Sigmoid colon (tissue), 4 donors: ENCODE data around the gene POU6F2.

Source experiments
- CTCF ChIP-seq, 4 experiments: fragments of 450-650 bp in 3 of 4; fragments of 200-600 bp in 1 of 4; IDR thresholded peaks; one replicate each; pipeline ENCODE4 v1.5.1; 2016 to 2019; ENCODE audit warnings: antibody characterized with exemption in 4 of 4, mild to moderate bottlenecking in 3 of 4, moderate library complexity in 2 of 4
- EP300 ChIP-seq, 4 donors: sonication (generic); formaldehyde crosslinking; IDR thresholded peaks; one replicate each; pipeline ENCODE4 v1.6.1; 2017; ENCODE audit warnings: antibody characterized with exemption in 4 of 4
- POLR2A ChIP-seq, 2 donors: fragments of 450-650 bp; IDR thresholded peaks; one replicate each; pipeline ENCODE4 v1.6.1; 2016; ENCODE audit warnings: antibody characterized with exemption in 2 of 2, mild to moderate bottlenecking in 2 of 2, moderate library complexity in 2 of 2
- POLR2AphosphoS5 ChIP-seq, 4 donors: sonication (generic); formaldehyde crosslinking; IDR thresholded peaks; one replicate each; pipeline ENCODE4 v1.6.1; 2017; ENCODE audit warnings: antibody characterized with exemption in 4 of 4

DNA sequence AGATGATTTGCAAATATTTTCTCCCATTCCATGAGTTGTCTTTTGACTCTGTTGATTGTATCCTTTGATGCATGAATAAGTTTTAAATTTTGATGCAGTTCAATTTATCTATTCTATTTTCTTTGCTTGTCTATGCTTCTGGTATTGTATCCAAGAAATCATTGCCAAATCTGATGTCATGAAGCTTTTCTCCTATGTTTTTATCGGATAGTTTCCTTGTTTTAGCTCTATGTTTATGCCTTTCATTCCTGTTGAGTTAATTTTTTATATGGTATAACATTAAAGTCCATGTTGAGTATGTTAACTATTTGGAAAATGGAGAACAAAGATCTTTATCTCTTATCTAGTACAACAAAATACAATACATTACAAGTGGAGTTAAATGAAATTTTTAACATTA is 41.1 kb upstream of the POU6F2 start:
- TF ChIP-seq POLR2A (IDR thresholded peaks at IDR 0.05) = no peak
- TF ChIP-seq CTCF (IDR thresholded peaks at IDR 0.05) = no peak
- TF ChIP-seq POLR2AphosphoS5 (IDR thresholded peaks at IDR 0.05) = no peak
- no peak for TF ChIP-seq EP300 (IDR thresholded peaks at IDR 0.05)
